Endodermal cell (in vitro differentiated cells): Measurements from ENCODE around the gene HHAT. TPM values are rescaled to one million over a fixed set of nuclear protein-coding genes. Genes with fewer than 3 reads are reported as not detected.

Source experiments
- DNase-seq: peaks from one replicate; pipeline ENCODE4 v3.0.0-alpha.2; 2017
- H3K27ac ChIP-seq: 2 replicates; pipeline ENCODE4 v1.5.1; 2013; ENCODE audit warnings: mild to moderate bottlenecking, low read depth, low read length, moderate library complexity
- H3K27me3 ChIP-seq: 2 replicates; pipeline ENCODE4 v1.6.1; 2013; ENCODE audit warnings: mild to moderate bottlenecking, low read length, moderate library complexity; ENCODE audit not compliant: insufficient read depth, control insufficient read depth, poor library complexity, severe bottlenecking
- H3K36me3 ChIP-seq: 2 replicates; pipeline ENCODE4 v1.7.0; 2013; ENCODE audit warnings: mild to moderate bottlenecking, low read length, moderate library complexity; ENCODE audit not compliant: control insufficient read depth, insufficient read depth
- H3K4me1 ChIP-seq: one replicate; pipeline ENCODE4 v1.7.0; 2013; ENCODE audit warnings: low read length; ENCODE audit not compliant: control insufficient read depth, insufficient read depth
- H3K4me3 ChIP-seq: 2 replicates; pipeline ENCODE4 v1.5.1; 2013; ENCODE audit warnings: mild to moderate bottlenecking, low read length, moderate library complexity
- H3K9ac ChIP-seq: 2 replicates; pipeline ENCODE4 v1.6.1; 2013; ENCODE audit warnings: mild to moderate bottlenecking, low read length, moderate library complexity; ENCODE audit not compliant: poor library complexity, severe bottlenecking; ENCODE audit errors: extremely low read depth
- H3K9me3 ChIP-seq: 2 replicates; pipeline ENCODE4 v1.6.1; 2013; ENCODE audit warnings: mild to moderate bottlenecking, low read length, moderate library complexity; ENCODE audit not compliant: control insufficient read depth
- H3K27ac Mint-ChIP-seq: 2 replicates; pipeline ENCODE4 v1.8.0; 2020; ENCODE audit warnings: mixed read lengths
- H3K27me3 Mint-ChIP-seq: 2 replicates; pipeline ENCODE4 v1.8.0; 2021; ENCODE audit warnings: mild to moderate bottlenecking, mixed read lengths; ENCODE audit not compliant: insufficient read depth
- H3K36me3 Mint-ChIP-seq: 2 replicates; pipeline ENCODE4 v1.8.0; 2020; ENCODE audit warnings: low read depth, mixed read lengths
- H3K4me1 Mint-ChIP-seq: 2 replicates; pipeline ENCODE4 v1.8.0; 2020; ENCODE audit warnings: mixed read lengths
- H3K4me3 Mint-ChIP-seq: 2 replicates; pipeline ENCODE4 v1.8.0; 2020; ENCODE audit warnings: mild to moderate bottlenecking, moderate library complexity, mixed read lengths
- H3K9me3 Mint-ChIP-seq: 2 replicates; pipeline ENCODE4 v1.8.0; 2020; ENCODE audit warnings: mild to moderate bottlenecking, mixed read lengths
- CTCF ChIP-seq: fragments of 200-600 bp; sonication (generic); conservative IDR thresholded peaks from 2 replicates; pipeline ENCODE4 v1.5.0; 2021; ENCODE audit warnings: antibody characterized with exemption, mild to moderate bottlenecking
- WGBS, 2 experiments: methylation state at CpG; one replicate each; pipeline versions ENCODE4 v1.1.5 to v1.1.7; 2013; ENCODE audit warnings: missing lambda C conversion rate in 2 of 2, mixed read lengths in 1 of 2; ENCODE audit not compliant: insufficient coverage in 1 of 2, insufficient read length in 1 of 2; 5-methylcytosine and 5-hydroxymethylcytosine counted together
- total RNA-seq, 2 donors: library from RNA; stranded (reverse); fragmentation: NEBNext Ultra II Directional in 1 of 2; extraction: Animal tissue kit (Norgen Biotek cat#: 25700) in 1 of 2; gene quantifications; 2 replicates in 1 of 2; 3 replicates in 1 of 2; pipeline ENCODE4 v1.2.1, GENCODE V29; 2021

Gene HHAT
- total RNA-seq, 2 donors from 2014 or later: 6.9 to 9.8 TPM

GRCh38 chr1:210438928-210439841 is 110.5 kb downstream of the HHAT start:
- H3K9ac ChIP-seq: no peak overlapping the region
- H3K27ac Mint-ChIP-seq: no peak overlapping the region
- H3K9me3 ChIP-seq: no peaks in the 10 kb centered on the region
- H3K27me3 ChIP-seq: no peaks in the 10 kb centered on the region
- H3K4me1 Mint-ChIP-seq: no peaks in the 10 kb centered on the region
- H3K36me3 Mint-ChIP-seq: no peaks in the 10 kb centered on the region
- no peaks in the 10 kb centered on the region for H3K36me3 ChIP-seq
- H3K27me3 Mint-ChIP-seq: no peaks in the 10 kb centered on the region
- no peaks in the 10 kb centered on the region for H3K9me3 Mint-ChIP-seq
- TF ChIP-seq CTCF: no peak
- DNase-seq: no peak
- H3K4me3 ChIP-seq: no peak overlapping the region
- no peak overlapping the region for H3K27ac ChIP-seq
- H3K4me3 Mint-ChIP-seq: no peak overlapping the region
- 61 to 77% methylated on average over 5 to 7 of the region's 7 CpGs for WGBS, 2 experiments
- no peaks in the 10 kb centered on the region for H3K4me1 ChIP-seq

- no peak for DNase-seq
- Mint-ChIP-seq H3K4me1 (no peaks in the 10 kb centered on the region), H3K9me3 (no peaks in the 10 kb centered on the region), H3K36me3 (no peaks in the 10 kb centered on the region), H3K27ac (no peak overlapping the region), H3K4me3 (no peak overlapping the region), H3K27me3 (no peaks in the 10 kb centered on the region)
- Histone ChIP-seq H3K27me3 (no peaks in the 10 kb centered on the region), H3K36me3 (no peaks in the 10 kb centered on the region), H3K9ac (no peak overlapping the region), H3K4me1 (no peaks in the 10 kb centered on the region), H3K27ac (no peak overlapping the region), H3K9me3 (no peaks in the 10 kb centered on the region), H3K4me3 (no peak overlapping the region)
- WGBS, 2 experiments: 90 to 100% methylated on average over 2 to 3 of the region's 3 CpGs
- TF ChIP-seq CTCF: no peak
Measured at GRCh38 chr1:210440081-210440480, 111.4 kb downstream of the HHAT start.

GRCh38 chr1:210441028-210441427 is 112.3 kb downstream of the HHAT start:
- TF ChIP-seq CTCF: no peak
- H3K36me3 Mint-ChIP-seq: no peaks in the 10 kb centered on the region
- H3K4me1 ChIP-seq: no peaks in the 10 kb centered on the region
- H3K36me3 ChIP-seq: no peaks in the 10 kb centered on the region
- no peak overlapping the region for H3K9ac ChIP-seq
- H3K4me3 Mint-ChIP-seq: no peak overlapping the region
- H3K27ac ChIP-seq: no peak overlapping the region
- H3K27ac Mint-ChIP-seq: no peak overlapping the region
- H3K27me3 ChIP-seq: no peaks in the 10 kb centered on the region
- no peaks in the 10 kb centered on the region for H3K27me3 Mint-ChIP-seq
- DNase-seq: no peak
- no peaks in the 10 kb centered on the region for H3K4me1 Mint-ChIP-seq
- no peaks in the 10 kb centered on the region for H3K9me3 ChIP-seq
- no peak overlapping the region for H3K4me3 ChIP-seq
- 67% methylated on average over 1 of the region's 1 CpG; no CpG with 5 or more reads in 1 of the 2 experiments for WGBS, 2 experiments
- H3K9me3 Mint-ChIP-seq: no peaks in the 10 kb centered on the region
